ENCODE results near the gene REL. TPM values are rescaled to one million over a fixed set of nuclear protein-coding genes. Genes with fewer than 3 reads are reported as not detected.

Gene REL
- total RNA-seq, 2 donors from 2014 or later = 10.2 to 30.0 TPM

- H3K27ac ChIP-seq = no peak overlapping the region
- no peak overlapping the region for H3K4me3 ChIP-seq
- no peaks in the 10 kb centered on the region for H3K9me3 ChIP-seq
- TF ChIP-seq POLR2A (IDR thresholded peaks at IDR 0.05) = no peak
- TF ChIP-seq POLR2AphosphoS5 (IDR thresholded peaks at IDR 0.05) = no peak
- TF ChIP-seq, protein P1, sequence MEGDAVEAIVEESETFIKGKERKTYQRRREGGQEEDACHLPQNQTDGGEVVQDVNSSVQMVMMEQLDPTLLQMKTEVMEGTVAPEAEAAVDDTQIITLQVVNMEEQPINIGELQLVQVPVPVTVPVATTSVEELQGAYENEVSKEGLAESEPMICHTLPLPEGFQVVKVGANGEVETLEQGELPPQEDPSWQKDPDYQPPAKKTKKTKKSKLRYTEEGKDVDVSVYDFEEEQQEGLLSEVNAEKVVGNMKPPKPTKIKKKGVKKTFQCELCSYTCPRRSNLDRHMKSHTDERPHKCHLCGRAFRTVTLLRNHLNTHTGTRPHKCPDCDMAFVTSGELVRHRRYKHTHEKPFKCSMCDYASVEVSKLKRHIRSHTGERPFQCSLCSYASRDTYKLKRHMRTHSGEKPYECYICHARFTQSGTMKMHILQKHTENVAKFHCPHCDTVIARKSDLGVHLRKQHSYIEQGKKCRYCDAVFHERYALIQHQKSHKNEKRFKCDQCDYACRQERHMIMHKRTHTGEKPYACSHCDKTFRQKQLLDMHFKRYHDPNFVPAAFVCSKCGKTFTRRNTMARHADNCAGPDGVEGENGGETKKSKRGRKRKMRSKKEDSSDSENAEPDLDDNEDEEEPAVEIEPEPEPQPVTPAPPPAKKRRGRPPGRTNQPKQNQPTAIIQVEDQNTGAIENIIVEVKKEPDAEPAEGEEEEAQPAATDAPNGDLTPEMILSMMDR (IDR thresholded peaks at IDR 0.05) = no peak
- no peaks in the 10 kb centered on the region for H3K27me3 ChIP-seq (replicated peaks; ENCODE audit: insufficient read depth)
- WGBS = 96% methylated on average over 1 of the region's 1 CpG
- H3K36me3 ChIP-seq = no peaks in the 10 kb centered on the region
- intact Hi-C loops (cut with DNase I) = no loop called here
- no peaks in the 10 kb centered on the region for H3K4me1 ChIP-seq (replicated peaks)
- no peak for DNase-seq (ENCODE audit: low spot score)
Observed at GRCh38 chr2:60960706-60961105, 79.3 kb downstream of the REL start.

DNA sequence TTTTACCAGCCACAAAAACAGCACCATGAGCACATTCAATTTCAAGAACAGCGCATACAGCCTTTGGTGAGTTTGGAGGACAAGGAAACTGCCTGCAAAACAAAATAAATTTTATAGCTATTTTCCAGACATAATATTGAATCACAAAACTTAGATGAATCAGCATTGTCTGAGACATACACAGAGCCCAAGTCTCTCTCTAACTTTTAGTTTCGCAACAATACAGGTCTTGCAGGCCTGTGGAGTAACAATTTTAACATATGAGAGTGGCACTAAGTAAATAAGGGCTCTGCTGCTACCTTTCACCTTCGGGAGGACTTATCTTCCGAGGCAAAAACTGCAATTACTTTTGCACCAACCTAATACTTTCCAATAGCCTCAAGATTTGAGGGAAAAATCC lies 80.1 kb downstream of the REL start:
- H3K9me3 ChIP-seq = no peaks in the 10 kb centered on the region
- H3K4me1 ChIP-seq (replicated peaks) = no peaks in the 10 kb centered on the region
- intact Hi-C loops (cut with DNase I) = no loop called here
- H3K27ac ChIP-seq = no peak overlapping the region
- H3K4me3 ChIP-seq = no peak overlapping the region
- 76% methylated on average over 4 of the region's 4 CpGs for WGBS
- H3K27me3 ChIP-seq (replicated peaks; ENCODE audit: insufficient read depth) = no peaks in the 10 kb centered on the region
- no peak for DNase-seq (ENCODE audit: low spot score)
- no peaks in the 10 kb centered on the region for H3K36me3 ChIP-seq
- TF ChIP-seq POLR2AphosphoS5 (IDR thresholded peaks at IDR 0.05) = peak; percentile 22
- no peak for TF ChIP-seq POLR2A (IDR thresholded peaks at IDR 0.05)

DNA sequence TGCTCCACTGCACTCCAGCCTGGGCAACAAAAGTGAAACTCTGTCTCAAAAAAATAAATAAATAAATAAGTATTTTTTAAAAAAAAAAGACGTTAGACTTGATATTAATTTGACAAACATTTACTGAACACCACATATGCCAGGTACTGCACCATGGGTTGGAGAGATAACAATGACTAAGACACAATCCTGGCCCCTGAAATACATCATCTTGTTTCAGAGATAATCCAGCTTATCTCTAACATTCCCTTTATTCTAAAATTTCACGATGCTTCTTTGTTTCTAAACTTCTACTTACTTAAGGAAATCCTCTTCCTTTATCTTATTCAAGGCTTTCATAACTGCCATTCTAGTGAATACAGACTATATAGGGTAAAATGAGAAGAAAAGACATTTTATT lies 81.2 kb downstream of the REL start:
- Histone ChIP-seq H3K9me3 (no peaks in the 10 kb centered on the region), H3K27ac (no peak overlapping the region), H3K36me3 (no peaks in the 10 kb centered on the region), H3K4me3 (no peak overlapping the region), H3K27me3 (replicated peaks; ENCODE audit: insufficient read depth) (no peaks in the 10 kb centered on the region), H3K4me1 (replicated peaks) (no peaks in the 10 kb centered on the region)
- intact Hi-C loops (cut with DNase I) = no loop called here
- TF ChIP-seq, protein P1 (IDR thresholded peaks at IDR 0.05) = no peak
- TF ChIP-seq POLR2AphosphoS5 (IDR thresholded peaks at IDR 0.05) = no peak
- no peak for TF ChIP-seq POLR2A (IDR thresholded peaks at IDR 0.05)
- WGBS = 64% methylated on average over 2 of the region's 2 CpGs
- no peak for DNase-seq (ENCODE audit: low spot score)

DNA sequence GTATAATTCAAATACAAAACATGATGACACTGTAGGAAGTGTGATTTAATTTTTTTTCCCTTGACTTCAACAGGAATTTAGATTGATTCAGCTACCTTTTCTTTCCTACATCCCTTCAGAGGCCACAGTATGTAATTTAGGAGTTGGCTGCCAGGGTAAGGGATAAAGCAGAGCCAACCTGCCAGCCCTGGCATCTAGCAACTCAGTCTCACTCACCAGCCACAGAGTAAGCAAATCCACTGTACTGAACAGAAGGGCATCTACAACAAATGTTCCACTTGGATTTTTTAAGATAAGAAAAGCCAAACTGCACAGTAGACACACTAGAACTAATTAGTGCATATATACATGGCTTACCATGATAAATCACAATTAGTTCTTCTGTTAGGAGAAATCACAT lies 81.8 kb downstream of the REL start:
- no peak overlapping the region for H3K4me3 ChIP-seq
- no peaks in the 10 kb centered on the region for H3K9me3 ChIP-seq
- TF ChIP-seq POLR2AphosphoS5 (IDR thresholded peaks at IDR 0.05) (no peak), POLR2A (IDR thresholded peaks at IDR 0.05) (no peak)
- TF ChIP-seq, protein P1 (IDR thresholded peaks at IDR 0.05) = no peak
- intact Hi-C loops (cut with DNase I) = no loop called here
- H3K4me1 ChIP-seq (replicated peaks) = no peaks in the 10 kb centered on the region
- DNase-seq (ENCODE audit: low spot score) = no peak
- no peaks in the 10 kb centered on the region for H3K27me3 ChIP-seq (replicated peaks; ENCODE audit: insufficient read depth)
- H3K27ac ChIP-seq = no peak overlapping the region
- H3K36me3 ChIP-seq = no peaks in the 10 kb centered on the region

DNA sequence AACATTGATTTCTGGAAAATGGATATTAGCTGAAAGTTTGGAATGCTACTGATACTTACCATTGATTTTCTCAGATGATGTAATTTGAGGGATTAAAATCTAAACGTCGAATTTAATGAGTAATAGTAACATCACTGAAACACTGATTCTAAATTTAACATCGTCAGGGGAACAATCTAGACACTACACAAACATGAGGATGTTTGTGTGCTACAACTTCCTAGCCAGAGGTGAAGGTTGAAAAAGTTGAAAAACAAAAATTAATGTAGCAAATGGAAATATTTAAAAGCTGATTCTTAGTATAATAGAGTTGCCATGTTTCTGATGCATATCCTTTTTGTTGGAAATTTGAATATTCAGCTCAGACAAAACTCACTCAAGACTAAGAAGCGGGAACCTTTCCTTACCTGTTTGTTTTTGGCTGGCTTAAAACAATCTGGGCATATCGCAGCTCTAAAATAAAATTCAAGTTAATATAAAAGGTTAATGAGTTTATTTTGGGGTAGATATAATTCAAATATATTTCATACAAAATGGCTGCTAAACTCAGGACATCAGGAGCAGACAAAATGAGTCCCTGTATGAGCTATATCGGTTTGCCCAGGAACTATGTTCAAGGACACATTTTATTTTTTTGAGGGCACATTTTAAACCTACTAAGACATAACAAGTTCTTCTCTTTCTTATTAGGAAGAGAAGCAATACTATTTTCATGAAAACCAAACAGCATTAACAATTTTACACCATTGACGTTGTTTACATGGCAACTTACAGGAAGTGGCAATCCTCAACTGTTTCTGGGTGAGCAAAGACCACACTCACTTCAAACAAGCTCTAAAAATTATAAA lies 83.5 kb downstream of the REL start:
- no peak overlapping the region for H3K27ac ChIP-seq
- no peak overlapping the region for H3K4me3 ChIP-seq
- H3K9me3 ChIP-seq = no peaks in the 10 kb centered on the region
- no peaks in the 10 kb centered on the region for H3K4me1 ChIP-seq (replicated peaks)
- intact Hi-C loops (cut with DNase I) = no loop called here
- TF ChIP-seq POLR2A (IDR thresholded peaks at IDR 0.05) (no peak), POLR2AphosphoS5 (IDR thresholded peaks at IDR 0.05) (no peak)
- TF ChIP-seq, protein P1 (IDR thresholded peaks at IDR 0.05) = no peak
- no peaks in the 10 kb centered on the region for H3K36me3 ChIP-seq
- no peaks in the 10 kb centered on the region for H3K27me3 ChIP-seq (replicated peaks; ENCODE audit: insufficient read depth)
- no peak for DNase-seq (ENCODE audit: low spot score)
- 81% methylated on average over 7 of the region's 7 CpGs for WGBS

Data from prostate gland (tissue), 2 donors.